Stomach (tissue), 4 donors: ENCODE measurements around the gene NT5DC4.

Source experiments
- CTCF ChIP-seq, 7 experiments: fragments of 450-650 bp in 4 of 7; fragments of 200-600 bp in 3 of 7; sonication (generic) in 3 of 7; IDR thresholded peaks; one replicate each; pipeline ENCODE4 v1.5.1; 2016 to 2019; ENCODE audit warnings: antibody characterized with exemption in 7 of 7, control low read depth in 2 of 7, mild to moderate bottlenecking in 1 of 7
- POLR2A ChIP-seq, 4 donors: fragments of 450-650 bp; IDR thresholded peaks; one replicate each; pipeline ENCODE4 v1.6.1; 2016; ENCODE audit warnings: antibody characterized with exemption in 4 of 4, control low read depth in 2 of 4, mild to moderate bottlenecking in 1 of 4, moderate library complexity in 1 of 4
- POLR2AphosphoS5 ChIP-seq, 3 donors: sonication (generic); formaldehyde crosslinking; IDR thresholded peaks; one replicate each; pipeline ENCODE4 v1.6.1; 2016; ENCODE audit warnings: antibody characterized with exemption in 3 of 3

GRCh38 chr2:112694182-112694581, 26.6 kb upstream of the NT5DC4 start:
- TF ChIP-seq CTCF (IDR thresholded peaks at IDR 0.05) (no peak), POLR2AphosphoS5 (IDR thresholded peaks at IDR 0.05) (no peak), POLR2A (IDR thresholded peaks at IDR 0.05) (no peak)
